ENCODE results near the gene SLC22A6.

Gene SLC22A6

DNA sequence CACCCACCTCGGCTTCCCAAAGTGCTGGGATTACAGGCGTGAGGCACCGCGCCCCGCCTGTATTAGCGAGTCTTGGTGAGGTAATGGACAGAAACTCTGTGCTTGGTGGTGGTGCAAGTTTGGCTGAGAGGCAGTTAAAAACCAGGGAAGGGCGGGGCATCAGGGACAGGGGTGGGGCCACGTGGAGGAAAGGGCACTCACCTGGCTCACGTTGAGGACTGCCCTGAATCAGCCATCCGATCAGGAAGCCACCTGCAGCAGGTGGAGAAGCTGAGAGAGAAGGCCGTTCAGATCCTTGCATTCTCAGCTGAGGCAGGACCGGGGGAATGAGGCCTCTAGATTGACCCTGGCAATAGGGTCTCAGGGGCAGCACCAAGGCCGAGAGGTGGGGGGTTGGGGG lies 51.5 kb downstream of the SLC22A6 start:
- Histone ChIP-seq H3K9me3 (ENCODE audit: control insufficient read depth, insufficient read depth, low read depth, low read length) (no peaks in the 10 kb centered on the region), H3K36me3 (ENCODE audit: control insufficient read depth in 2 of 2, insufficient read depth in 1 of 2, low read length in 2 of 2) (no peaks in the 10 kb centered on the region), H3K4me1 (ENCODE audit: control insufficient read depth, insufficient read depth, low read length) (no peaks in the 10 kb centered on the region), H3K4me3 (ENCODE audit: low read depth, low read length) (no peak overlapping the region), H3K27ac (ENCODE audit: extremely low read depth, low read depth, low read length) (no peak overlapping the region)
- CTCF ChIA-PET, result no interaction called here
- POLR2A ChIA-PET, result no interaction called here
- TF ChIP-seq ZNF837 (tag by site-specific recombination; IDR thresholded peaks at IDR 0.05), result no peak
- TF ChIP-seq ZNF169 (tag by site-specific recombination; IDR thresholded peaks at IDR 0.05), result no peak
- TF ChIP-seq ZNF777 (tag by site-specific recombination; IDR thresholded peaks at IDR 0.05; ENCODE audit: borderline replicate concordance), result no peak
- no peak for TF ChIP-seq ZNF335 (tag by site-specific recombination; conservative IDR thresholded peaks at IDR 0.05)
- TF ChIP-seq, protein P1, sequence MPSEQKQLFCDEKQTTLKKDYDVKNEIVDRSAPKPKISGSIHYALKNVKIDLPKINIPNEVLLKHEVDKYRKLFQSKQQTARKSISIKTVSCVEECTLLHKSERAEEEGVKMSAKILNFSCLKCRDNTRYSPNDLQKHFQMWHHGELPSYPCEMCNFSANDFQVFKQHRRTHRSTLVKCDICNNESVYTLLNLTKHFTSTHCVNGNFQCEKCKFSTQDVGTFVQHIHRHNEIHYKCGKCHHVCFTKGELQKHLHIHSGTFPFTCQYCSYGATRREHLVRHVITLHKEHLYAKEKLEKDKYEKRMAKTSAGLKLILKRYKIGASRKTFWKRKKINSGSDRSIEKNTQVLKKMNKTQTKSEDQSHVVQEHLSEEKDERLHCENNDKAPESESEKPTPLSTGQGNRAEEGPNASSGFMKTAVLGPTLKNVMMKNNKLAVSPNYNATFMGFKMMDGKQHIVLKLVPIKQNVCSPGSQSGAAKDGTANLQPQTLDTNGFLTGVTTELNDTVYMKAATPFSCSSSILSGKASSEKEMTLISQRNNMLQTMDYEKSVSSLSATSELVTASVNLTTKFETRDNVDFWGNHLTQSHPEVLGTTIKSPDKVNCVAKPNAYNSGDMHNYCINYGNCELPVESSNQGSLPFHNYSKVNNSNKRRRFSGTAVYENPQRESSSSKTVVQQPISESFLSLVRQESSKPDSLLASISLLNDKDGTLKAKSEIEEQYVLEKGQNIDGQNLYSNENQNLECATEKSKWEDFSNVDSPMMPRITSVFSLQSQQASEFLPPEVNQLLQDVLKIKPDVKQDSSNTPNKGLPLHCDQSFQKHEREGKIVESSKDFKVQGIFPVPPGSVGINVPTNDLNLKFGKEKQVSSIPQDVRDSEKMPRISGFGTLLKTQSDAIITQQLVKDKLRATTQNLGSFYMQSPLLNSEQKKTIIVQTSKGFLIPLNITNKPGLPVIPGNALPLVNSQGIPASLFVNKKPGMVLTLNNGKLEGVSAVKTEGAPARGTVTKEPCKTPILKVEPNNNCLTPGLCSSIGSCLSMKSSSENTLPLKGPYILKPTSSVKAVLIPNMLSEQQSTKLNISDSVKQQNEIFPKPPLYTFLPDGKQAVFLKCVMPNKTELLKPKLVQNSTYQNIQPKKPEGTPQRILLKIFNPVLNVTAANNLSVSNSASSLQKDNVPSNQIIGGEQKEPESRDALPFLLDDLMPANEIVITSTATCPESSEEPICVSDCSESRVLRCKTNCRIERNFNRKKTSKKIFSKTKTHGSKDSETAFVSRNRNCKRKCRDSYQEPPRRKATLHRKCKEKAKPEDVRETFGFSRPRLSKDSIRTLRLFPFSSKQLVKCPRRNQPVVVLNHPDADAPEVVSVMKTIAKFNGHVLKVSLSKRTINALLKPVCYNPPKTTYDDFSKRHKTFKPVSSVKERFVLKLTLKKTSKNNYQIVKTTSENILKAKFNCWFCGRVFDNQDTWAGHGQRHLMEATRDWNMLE (tag by site-specific recombination; conservative IDR thresholded peaks at IDR 0.05; ENCODE audit: low read depth), result no peak
- no peak for TF ChIP-seq ZBTB48 (tag by site-specific recombination; IDR thresholded peaks at IDR 0.05)

DNA sequence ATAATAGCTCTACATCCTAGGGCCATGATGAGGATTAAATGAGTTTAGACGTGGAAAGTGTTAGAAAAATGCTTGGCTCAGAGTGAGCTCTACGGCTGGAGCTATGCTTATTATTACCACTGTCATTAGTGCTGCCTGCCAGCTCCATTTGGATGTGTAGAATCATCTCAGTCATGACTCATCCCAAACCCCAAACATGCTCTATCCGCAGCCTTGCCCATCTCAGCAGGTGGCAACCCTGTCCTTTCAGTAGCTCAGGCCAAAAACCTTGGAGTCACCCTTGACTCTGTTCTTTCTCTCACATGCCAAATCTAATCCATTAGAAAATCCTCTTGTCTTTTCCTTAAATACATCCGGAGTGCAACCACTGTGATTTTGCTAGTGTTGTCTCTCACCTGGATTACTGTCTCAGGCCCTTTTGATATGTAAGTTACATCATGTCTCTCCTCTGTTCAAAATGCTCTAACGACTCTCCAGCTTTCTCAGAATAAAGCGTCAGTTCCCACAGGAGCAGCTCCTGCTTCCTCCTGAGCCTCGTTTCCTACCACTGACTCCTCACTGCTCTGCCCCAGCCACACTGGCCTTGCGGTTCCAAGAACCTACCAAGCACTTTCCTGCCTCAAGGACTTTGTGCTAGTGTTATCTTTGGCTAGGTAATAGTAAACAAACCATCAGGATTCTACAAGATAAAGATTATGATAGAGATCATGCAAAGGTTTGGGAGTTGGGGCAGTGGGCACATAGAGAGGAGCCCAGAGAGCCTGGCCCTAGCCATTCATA lies 53.1 kb downstream of the SLC22A6 start:
- POLR2A ChIA-PET, result interaction anchor here (0.5 kb wide), 1 partner anchor 13 kb away, joined by 8 read pairs; no protein-coding TSS in a partner anchor
- no peak overlapping the region for H3K27ac ChIP-seq (ENCODE audit: extremely low read depth, low read depth, low read length)
- no peaks in the 10 kb centered on the region for H3K9me3 ChIP-seq (ENCODE audit: control insufficient read depth, insufficient read depth, low read depth, low read length)
- H3K36me3 ChIP-seq (ENCODE audit: control insufficient read depth in 2 of 2, insufficient read depth in 1 of 2, low read length in 2 of 2), result no peaks in the 10 kb centered on the region
- no peak overlapping the region for H3K4me3 ChIP-seq (ENCODE audit: low read depth, low read length)
- CTCF ChIA-PET, result interaction anchor here (0.9 to 2.0 kb wide), 6 partner anchors 9 to 92 kb away, joined by 3 to 15 read pairs (median 6); no protein-coding TSS in a partner anchor
- no peaks in the 10 kb centered on the region for H3K4me1 ChIP-seq (ENCODE audit: control insufficient read depth, insufficient read depth, low read length)
- TF ChIP-seq SALL2 (tag by site-specific recombination; IDR thresholded peaks at IDR 0.05; ENCODE audit: borderline replicate concordance) (no peak), ZNF473 (tag by site-specific recombination; IDR thresholded peaks at IDR 0.05) (no peak), ZEB2 (tag by site-specific recombination; IDR thresholded peaks at IDR 0.05) (peak; percentile 45; the same call in 1 of the 2 replicates), EGR2 (tag by site-specific recombination; IDR thresholded peaks at IDR 0.05; ENCODE audit: low read depth) (no peak), KLF7 (tag by site-specific recombination; IDR thresholded peaks at IDR 0.05; ENCODE audit: borderline replicate concordance) (no peak), ZNF558 (tag by site-specific recombination; IDR thresholded peaks at IDR 0.05) (peak; percentile 80), HOXC10 (CRISPR knock-in tag; IDR thresholded peaks at IDR 0.05) (no peak), ZNF623 (tag by site-specific recombination; IDR thresholded peaks at IDR 0.05) (no peak), ZNF175 (tag by site-specific recombination; IDR thresholded peaks at IDR 0.05) (no peak), ZNF121 (tag by site-specific recombination; IDR thresholded peaks at IDR 0.05) (peak; percentile 27; the same call in 1 of the 2 replicates), ZNF624 (tag by site-specific recombination; IDR thresholded peaks at IDR 0.05) (no peak), KLF1 (tag by site-specific recombination; IDR thresholded peaks at IDR 0.05) (no peak), ZFP37 (tag by site-specific recombination; IDR thresholded peaks at IDR 0.05) (no peak; the same call in 1 of the 2 replicates), ZSCAN23 (tag by site-specific recombination; IDR thresholded peaks at IDR 0.05) (no peak), ZNF223 (tag by site-specific recombination; IDR thresholded peaks at IDR 0.05) (no peak)
- TF ChIP-seq, protein P2, sequence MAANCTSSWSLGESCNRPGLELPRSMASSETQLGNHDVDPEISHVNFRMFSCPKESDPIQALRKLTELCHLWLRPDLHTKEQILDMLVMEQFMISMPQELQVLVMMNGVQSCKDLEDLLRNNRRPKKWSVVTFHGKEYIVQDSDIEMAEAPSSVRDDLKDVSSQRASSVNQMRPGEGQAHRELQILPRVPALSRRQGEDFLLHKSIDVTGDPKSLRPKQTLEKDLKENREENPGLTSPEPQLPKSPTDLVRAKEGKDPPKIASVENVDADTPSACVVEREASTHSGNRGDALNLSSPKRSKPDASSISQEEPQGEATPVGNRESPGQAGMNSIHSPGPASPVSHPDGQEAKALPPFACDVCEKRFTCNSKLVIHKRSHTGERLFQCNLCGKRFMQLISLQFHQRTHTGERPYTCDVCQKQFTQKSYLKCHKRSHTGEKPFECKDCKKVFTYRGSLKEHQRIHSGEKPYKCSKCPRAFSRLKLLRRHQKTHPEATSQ (tag by site-specific recombination; IDR thresholded peaks at IDR 0.05), result no peak
- TF ChIP-seq, protein P3, sequence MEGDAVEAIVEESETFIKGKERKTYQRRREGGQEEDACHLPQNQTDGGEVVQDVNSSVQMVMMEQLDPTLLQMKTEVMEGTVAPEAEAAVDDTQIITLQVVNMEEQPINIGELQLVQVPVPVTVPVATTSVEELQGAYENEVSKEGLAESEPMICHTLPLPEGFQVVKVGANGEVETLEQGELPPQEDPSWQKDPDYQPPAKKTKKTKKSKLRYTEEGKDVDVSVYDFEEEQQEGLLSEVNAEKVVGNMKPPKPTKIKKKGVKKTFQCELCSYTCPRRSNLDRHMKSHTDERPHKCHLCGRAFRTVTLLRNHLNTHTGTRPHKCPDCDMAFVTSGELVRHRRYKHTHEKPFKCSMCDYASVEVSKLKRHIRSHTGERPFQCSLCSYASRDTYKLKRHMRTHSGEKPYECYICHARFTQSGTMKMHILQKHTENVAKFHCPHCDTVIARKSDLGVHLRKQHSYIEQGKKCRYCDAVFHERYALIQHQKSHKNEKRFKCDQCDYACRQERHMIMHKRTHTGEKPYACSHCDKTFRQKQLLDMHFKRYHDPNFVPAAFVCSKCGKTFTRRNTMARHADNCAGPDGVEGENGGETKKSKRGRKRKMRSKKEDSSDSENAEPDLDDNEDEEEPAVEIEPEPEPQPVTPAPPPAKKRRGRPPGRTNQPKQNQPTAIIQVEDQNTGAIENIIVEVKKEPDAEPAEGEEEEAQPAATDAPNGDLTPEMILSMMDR (tag by site-specific recombination; IDR thresholded peaks at IDR 0.05), result no peak
- TF ChIP-seq, protein P4, sequence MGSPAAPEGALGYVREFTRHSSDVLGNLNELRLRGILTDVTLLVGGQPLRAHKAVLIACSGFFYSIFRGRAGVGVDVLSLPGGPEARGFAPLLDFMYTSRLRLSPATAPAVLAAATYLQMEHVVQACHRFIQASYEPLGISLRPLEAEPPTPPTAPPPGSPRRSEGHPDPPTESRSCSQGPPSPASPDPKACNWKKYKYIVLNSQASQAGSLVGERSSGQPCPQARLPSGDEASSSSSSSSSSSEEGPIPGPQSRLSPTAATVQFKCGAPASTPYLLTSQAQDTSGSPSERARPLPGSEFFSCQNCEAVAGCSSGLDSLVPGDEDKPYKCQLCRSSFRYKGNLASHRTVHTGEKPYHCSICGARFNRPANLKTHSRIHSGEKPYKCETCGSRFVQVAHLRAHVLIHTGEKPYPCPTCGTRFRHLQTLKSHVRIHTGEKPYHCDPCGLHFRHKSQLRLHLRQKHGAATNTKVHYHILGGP (tag by site-specific recombination; IDR thresholded peaks at IDR 0.05), result no peak
